H9 (cell line): ENCODE results near the gene LRP2. TPM values are rescaled to one million over a fixed set of nuclear protein-coding genes. Genes with fewer than 3 reads are reported as not detected.

Source experiments
- DNase-seq: peaks from one replicate; pipeline ENCODE4 v3.0.0-alpha.2; 2017
- H2AFZ ChIP-seq: one replicate; pipeline ENCODE4 v1.6.1; 2013; ENCODE audit warnings: mild to moderate bottlenecking, low read length, control low read depth, moderate library complexity
- H2AK5ac ChIP-seq: 2 replicates; pipeline ENCODE4 v1.6.1; 2013; ENCODE audit warnings: low read length, control low read depth, mixed read lengths; ENCODE audit not compliant: insufficient read length
- H2BK120ac ChIP-seq: one replicate; pipeline ENCODE4 v1.6.1; 2013; ENCODE audit warnings: low read depth, mild to moderate bottlenecking, low read length, control low read depth, inconsistent platforms; ENCODE audit not compliant: poor library complexity, severe bottlenecking
- H2BK12ac ChIP-seq: 2 replicates; pipeline ENCODE4 v1.6.1; 2013; ENCODE audit warnings: low read length, control low read depth, mixed read lengths, low read depth; ENCODE audit not compliant: insufficient read length
- H2BK15ac ChIP-seq: 2 replicates; pipeline ENCODE4 v1.6.1; 2013; ENCODE audit warnings: low read depth, low read length, control low read depth
- H2BK20ac ChIP-seq: one replicate; pipeline ENCODE4 v1.6.1; 2013; ENCODE audit warnings: low read depth, mild to moderate bottlenecking, low read length, control low read depth, inconsistent platforms; ENCODE audit not compliant: poor library complexity, severe bottlenecking
- H2BK5ac ChIP-seq: 2 replicates; pipeline ENCODE4 v1.6.1; 2013; ENCODE audit warnings: low read length, control low read depth, mixed read lengths; ENCODE audit not compliant: insufficient read length
- H3K14ac ChIP-seq: 2 replicates; pipeline ENCODE4 v1.6.1; 2013; ENCODE audit warnings: low read length, control low read depth; ENCODE audit not compliant: insufficient read depth
- H3K18ac ChIP-seq: 2 replicates; pipeline ENCODE4 v1.6.1; 2013; ENCODE audit warnings: low read depth, mild to moderate bottlenecking, mixed read lengths, low read length, control low read depth; ENCODE audit not compliant: insufficient read length
- H3K23ac ChIP-seq: 2 replicates; pipeline ENCODE4 v1.6.1; 2013; ENCODE audit warnings: low read length, control low read depth, mixed read lengths, low read depth; ENCODE audit not compliant: insufficient read length
- H3K23me2 ChIP-seq: 2 replicates; pipeline ENCODE4 v1.6.1; 2013; ENCODE audit warnings: low read depth, mild to moderate bottlenecking, mixed read lengths, low read length, control low read depth; ENCODE audit not compliant: insufficient read length, poor library complexity, severe bottlenecking
- H3K27ac ChIP-seq: 2 replicates; pipeline ENCODE4 v1.5.1; 2013; ENCODE audit warnings: low read length, control low read depth, mixed read lengths, low read depth; ENCODE audit not compliant: insufficient read length
- H3K27me3 ChIP-seq: 2 replicates; pipeline ENCODE4 v1.6.1; 2013; ENCODE audit warnings: low read length, control low read depth, inconsistent platforms; ENCODE audit not compliant: insufficient read depth
- H3K4ac ChIP-seq: 2 replicates; pipeline ENCODE4 v1.6.1; 2013; ENCODE audit warnings: low read depth, mild to moderate bottlenecking, control low read depth, inconsistent platforms, low read length, moderate library complexity
- H3K4me1 ChIP-seq: 2 replicates; pipeline ENCODE4 v1.6.1; 2013; ENCODE audit warnings: low read length, control low read depth, inconsistent platforms; ENCODE audit not compliant: insufficient read depth
- H3K4me2 ChIP-seq: 2 replicates; pipeline ENCODE4 v1.6.1; 2013; ENCODE audit warnings: low read length, control low read depth, mixed read lengths; ENCODE audit not compliant: insufficient read length, insufficient read depth
- H3K56ac ChIP-seq: 2 replicates; pipeline ENCODE4 v1.6.1; 2013; ENCODE audit warnings: low read depth, mild to moderate bottlenecking, mixed read lengths, low read length, control low read depth; ENCODE audit not compliant: insufficient read length
- H3K79me1 ChIP-seq: 2 replicates; pipeline ENCODE4 v1.6.1; 2013; ENCODE audit warnings: low read depth, mild to moderate bottlenecking, moderate library complexity, low read length, control low read depth, inconsistent platforms; ENCODE audit not compliant: insufficient read depth, poor library complexity, severe bottlenecking
- H3K79me2 ChIP-seq: 2 replicates; pipeline ENCODE4 v1.6.1; 2013; ENCODE audit warnings: low read length, control low read depth, inconsistent platforms; ENCODE audit not compliant: insufficient read depth
- H3K9ac ChIP-seq: 2 replicates; pipeline ENCODE4 v1.6.1; 2013; ENCODE audit warnings: low read length, control low read depth, mixed read lengths; ENCODE audit not compliant: insufficient read length; ENCODE audit errors: extremely low read depth
- H3K9me3 ChIP-seq: one replicate; pipeline ENCODE4 v1.6.1; 2013; ENCODE audit warnings: low read depth, low read length, inconsistent platforms; ENCODE audit not compliant: control insufficient read depth
- H3T11ph ChIP-seq: one replicate; pipeline ENCODE4 v1.6.1; 2013; ENCODE audit warnings: mild to moderate bottlenecking, low read length, control low read depth, inconsistent platforms
- H4K20me1 ChIP-seq: one replicate; pipeline ENCODE4 v1.6.1; 2013; ENCODE audit not compliant: control insufficient read depth, insufficient read length, insufficient read depth
- H4K5ac ChIP-seq: 2 replicates; pipeline ENCODE4 v1.6.1; 2013; ENCODE audit warnings: low read depth, mild to moderate bottlenecking, mixed read lengths, low read length, control low read depth; ENCODE audit not compliant: insufficient read length
- H4K8ac ChIP-seq: replicated peaks from 2 replicates; pipeline ENCODE4 v1.6.1; 2013; ENCODE audit warnings: low read length, control low read depth, mixed read lengths, low read depth; ENCODE audit not compliant: insufficient read length
- H4K91ac ChIP-seq: 2 replicates; pipeline ENCODE4 v1.6.1; 2013; ENCODE audit warnings: low read depth, mild to moderate bottlenecking, moderate library complexity, mixed read lengths, low read length, control low read depth; ENCODE audit not compliant: insufficient read length
- H3K27ac Mint-ChIP-seq, 3 experiments: 2 replicates in 2 of 3; 3 replicates in 1 of 3; pipeline ENCODE4 v1.8.0; 2020 to 2021; ENCODE audit warnings: mixed read lengths in 3 of 3, mild to moderate bottlenecking in 1 of 3, moderate library complexity in 1 of 3
- H3K27me3 Mint-ChIP-seq: 2 replicates; pipeline ENCODE4 v1.8.0; 2021; ENCODE audit warnings: low read depth, mild to moderate bottlenecking, moderate library complexity, mixed read lengths
- H3K36me3 Mint-ChIP-seq, 3 experiments: 2 replicates in 2 of 3; 3 replicates in 1 of 3; pipeline ENCODE4 v1.8.0; 2020 to 2021; ENCODE audit warnings: low read depth in 3 of 3, mixed read lengths in 3 of 3; ENCODE audit not compliant: insufficient read depth in 1 of 3
- H3K4me1 Mint-ChIP-seq, 2 experiments: 2 replicates each; pipeline ENCODE4 v1.8.0; 2020; ENCODE audit warnings: mixed read lengths in 2 of 2
- H3K4me3 Mint-ChIP-seq, 2 experiments: 2 replicates in 1 of 2; 3 replicates in 1 of 2; pipeline ENCODE4 v1.8.0; 2020 to 2021; ENCODE audit warnings: mild to moderate bottlenecking in 2 of 2, mixed read lengths in 2 of 2, moderate library complexity in 1 of 2
- H3K9me3 Mint-ChIP-seq, 2 experiments: 2 replicates in 1 of 2; 3 replicates in 1 of 2; pipeline ENCODE4 v1.8.0; 2020; ENCODE audit warnings: mild to moderate bottlenecking in 2 of 2, mixed read lengths in 2 of 2, moderate library complexity in 1 of 2
- CTCF ChIP-seq: fragments of 200-600 bp; sonication (generic); conservative IDR thresholded peaks from 3 replicates; pipeline ENCODE4 v1.8.0; 2021; ENCODE audit warnings: antibody characterized with exemption, mild to moderate bottlenecking
- WGBS: extraction: QIAGEN DNeasy Blood & Tissue Kit; methylation state at CpG from one replicate; pipeline ENCODE4 v1.1.7; 2013; ENCODE audit warnings: missing lambda C conversion rate, low lambda C conversion rate, mixed read lengths; ENCODE audit not compliant: insufficient read length; ENCODE audit errors: extremely low coverage; 5-methylcytosine and 5-hydroxymethylcytosine counted together
- total RNA-seq: library from RNA; stranded (reverse); gene quantifications from 2 replicates; pipeline ENCODE4 v1.2.1, GENCODE V29; 2021

Gene LRP2
- total RNA-seq, 1 experiment from 2014 or later = 1.4 TPM

DNA sequence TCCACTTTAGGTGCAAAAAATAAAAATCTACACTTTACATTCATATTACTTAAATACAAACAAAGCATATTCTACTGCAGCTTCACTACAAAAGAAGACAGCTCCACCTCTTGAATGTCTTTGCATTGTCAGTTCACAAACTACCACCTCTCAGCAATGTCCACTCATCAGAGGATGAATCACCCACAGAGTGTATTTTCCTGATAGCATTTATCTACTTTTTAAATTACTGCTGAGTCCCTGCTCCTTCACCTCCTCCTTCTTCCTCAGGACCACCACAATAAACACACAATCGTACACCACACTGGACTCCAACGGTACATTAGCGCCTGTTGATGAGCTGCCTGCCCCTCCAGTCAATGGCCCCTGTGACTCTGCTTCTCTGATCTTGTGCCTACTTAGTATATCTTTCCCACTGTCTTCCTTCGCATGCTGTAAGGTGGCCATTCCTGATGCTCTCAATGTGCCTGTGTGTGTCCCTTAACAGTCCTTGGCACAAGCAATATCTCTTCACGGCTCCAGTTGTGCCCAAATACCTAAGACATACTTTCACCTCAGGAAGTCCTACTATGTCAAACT lies 172.0 kb downstream of the LRP2 start:
- H3K27me3 Mint-ChIP-seq = no peaks in the 10 kb centered on the region; the same call in 1 of the 2 replicates
- no peak overlapping the region for H2AFZ ChIP-seq
- no peak for DNase-seq
- H3K4ac ChIP-seq = no peak overlapping the region
- peaks cover 7 to 9% of the 10 kb centered on the region in 2 experiments for H3K4me1 Mint-ChIP-seq
- H2BK12ac ChIP-seq = no peak overlapping the region
- no peak overlapping the region for H2BK20ac ChIP-seq
- no peak overlapping the region for H4K5ac ChIP-seq
- no peaks in the 10 kb centered on the region for H3K27me3 ChIP-seq
- no peaks in the 10 kb centered on the region for H3K36me3 Mint-ChIP-seq
- H3K4me1 ChIP-seq = peaks cover 2% of the 10 kb centered on the region; the same call in 1 of the 2 replicates
- H3K9ac ChIP-seq = no peak overlapping the region
- no peaks in the 10 kb centered on the region for H3K23me2 ChIP-seq
- H3K4me3 Mint-ChIP-seq = no peak overlapping the region
- no peak overlapping the region for H2AK5ac ChIP-seq
- no peaks in the 10 kb centered on the region for H3K79me1 ChIP-seq
- H3K27ac ChIP-seq = no peak overlapping the region
- no peak overlapping the region for H2BK15ac ChIP-seq
- H3K4me2 ChIP-seq = no peak overlapping the region
- no peak overlapping the region for H3K27ac Mint-ChIP-seq
- no peaks in the 10 kb centered on the region for H4K20me1 ChIP-seq
- H3K23ac ChIP-seq = no peak overlapping the region
- H3K56ac ChIP-seq = no peak overlapping the region
- H3T11ph ChIP-seq = no peak overlapping the region
- H3K9me3 Mint-ChIP-seq = no peaks in the 10 kb centered on the region
- H3K79me2 ChIP-seq = no peaks in the 10 kb centered on the region
- no peak overlapping the region for H4K8ac ChIP-seq
- H4K91ac ChIP-seq = no peak overlapping the region
- TF ChIP-seq CTCF = no peak
- no peaks in the 10 kb centered on the region for H3K9me3 ChIP-seq
- no peak overlapping the region for H2BK120ac ChIP-seq
- no peak overlapping the region for H2BK5ac ChIP-seq
- H3K14ac ChIP-seq = no peak overlapping the region
- WGBS = no CpG with 5 or more reads among the region's 5 CpGs
- no peak overlapping the region for H3K18ac ChIP-seq
